EH (cell line): ENCODE measurements around the gene ARHGAP29.
A peak's percentile ranks its signal among the peaks of the same experiment; 100 is the strongest.
"Not testable (repeated sequence)": the region's sequence is repeated elsewhere in the genome, so short reads cannot be mapped to it uniquely, and the experiment has no call there.

Experiments
- DNase-seq: peaks from one replicate; pipeline ENCODE4 v3.0.0-alpha.2; 2015; ENCODE audit warnings: low read depth

ARHGAP29 gene

GRCh38 chr1:94180650-94181049, 56.7 kb downstream of the ARHGAP29 start:
- DNase-seq, result peak; percentile 35

- no peak for DNase-seq
Observed at GRCh38 chr1:94178901-94179300, 58.5 kb downstream of the ARHGAP29 start.

- DNase-seq, result no peak
Observed at GRCh38 chr1:94169126-94169525, 68.3 kb downstream of the ARHGAP29 start.

GRCh38 chr1:94165843-94166242, 71.5 kb downstream of the ARHGAP29 start:
- no peak for DNase-seq

- not testable (repeated sequence) for DNase-seq
Observed at GRCh38 chr1:94164885-94165284, 72.5 kb downstream of the ARHGAP29 start.

- DNase-seq, result peak; percentile 45
Observed at GRCh38 chr1:94164121-94164520, 73.3 kb downstream of the ARHGAP29 start.

GRCh38 chr1:94163249-94163648, 74.1 kb downstream of the ARHGAP29 start:
- not testable (repeated sequence) for DNase-seq

GRCh38 chr1:94160811-94161210, 76.6 kb downstream of the ARHGAP29 start:
- peak; percentile 87 for DNase-seq

- peak; percentile 69 for DNase-seq
Observed at GRCh38 chr1:94156096-94156625, 81.2 kb downstream of the ARHGAP29 start.

- DNase-seq, result no peak
Observed at GRCh38 chr1:94154989-94155388, 82.4 kb downstream of the ARHGAP29 start.

- no peak for DNase-seq
Observed at GRCh38 chr1:94153133-94153532, 84.3 kb downstream of the ARHGAP29 start.

- DNase-seq, result not testable (repeated sequence)
Observed at GRCh38 chr1:94149166-94149565, 88.2 kb downstream of the ARHGAP29 start.

GRCh38 chr1:94146273-94146672, 91.1 kb downstream of the ARHGAP29 start:
- DNase-seq, result no peak

GRCh38 chr1:94144836-94145235, 92.5 kb downstream of the ARHGAP29 start:
- no peak for DNase-seq

- no peak for DNase-seq
Observed at GRCh38 chr1:94143809-94144176, 93.6 kb downstream of the ARHGAP29 start.

GRCh38 chr1:94143173-94143808, 94.1 kb downstream of the ARHGAP29 start:
- no peak for DNase-seq

- no peak for DNase-seq
Observed at GRCh38 chr1:94142583-94142982, 94.8 kb downstream of the ARHGAP29 start.

GRCh38 chr1:94142022-94142421, 95.4 kb downstream of the ARHGAP29 start:
- DNase-seq, result peak; percentile 84

- no peak for DNase-seq
Observed at GRCh38 chr1:94132111-94132510, 105.3 kb downstream of the ARHGAP29 start.

- DNase-seq, result peak; percentile 76
Observed at GRCh38 chr1:94130851-94131595, 106.4 kb downstream of the ARHGAP29 start.

GRCh38 chr1:94126651-94127050, 110.7 kb downstream of the ARHGAP29 start:
- DNase-seq, result no peak

- DNase-seq, result no peak
Observed at GRCh38 chr1:94125551-94126514, 111.6 kb downstream of the ARHGAP29 start.
